GM12873 (cell line): ENCODE measurements around the gene PSMG3.

Source experiments
- TF ChIP-seq, protein P1 (sequence below): IDR thresholded peaks from 2 replicates; pipeline ENCODE4 v1.5.1; 2012; ENCODE audit warnings: low read depth, mild to moderate bottlenecking, moderate library complexity, low read length, control low read depth; ENCODE audit not compliant: insufficient read depth; ENCODE audit errors: missing control alignments

Gene PSMG3

DNA sequence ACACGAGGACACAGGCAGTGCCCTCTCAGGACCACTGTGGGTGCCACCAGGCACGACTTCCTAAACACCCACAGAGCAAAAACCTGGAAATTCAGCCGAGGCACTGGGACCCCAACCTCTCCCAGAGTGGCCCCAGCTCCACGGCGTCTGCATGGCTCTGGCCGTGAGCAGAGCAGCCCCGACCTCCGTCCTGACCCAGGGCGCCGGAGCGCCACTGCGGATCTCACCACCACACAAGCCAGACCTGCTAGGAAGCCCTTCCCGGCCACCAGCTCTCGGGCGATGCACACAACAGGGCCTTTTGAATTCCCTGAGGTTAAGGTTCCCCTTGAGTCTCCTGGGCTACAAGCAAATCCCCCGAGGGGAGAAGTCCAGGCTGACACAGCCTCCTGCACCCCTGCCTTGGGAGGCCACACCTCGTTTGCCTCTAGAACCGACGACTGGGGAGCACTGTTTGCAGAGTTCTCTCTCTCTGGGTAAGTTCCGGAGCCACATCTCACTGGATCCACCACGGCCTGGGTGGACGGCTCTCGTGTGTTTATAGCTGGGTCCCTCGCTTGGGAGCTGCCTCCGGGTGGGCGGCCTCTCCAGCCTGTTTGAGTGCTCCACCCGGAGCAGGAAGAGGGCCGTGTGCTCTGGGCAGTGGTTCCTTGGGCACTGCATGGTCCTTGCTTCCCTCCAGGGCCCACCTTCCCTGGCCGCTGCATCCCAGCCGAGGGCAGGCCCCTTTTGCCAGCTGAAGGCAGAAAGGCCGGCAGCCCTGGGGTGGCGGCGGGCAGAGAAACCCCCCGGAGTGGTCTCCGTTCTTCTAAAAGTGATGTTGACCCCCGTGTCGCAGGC, 15.5 kb upstream of the PSMG3 start:
- TF ChIP-seq, protein P1, sequence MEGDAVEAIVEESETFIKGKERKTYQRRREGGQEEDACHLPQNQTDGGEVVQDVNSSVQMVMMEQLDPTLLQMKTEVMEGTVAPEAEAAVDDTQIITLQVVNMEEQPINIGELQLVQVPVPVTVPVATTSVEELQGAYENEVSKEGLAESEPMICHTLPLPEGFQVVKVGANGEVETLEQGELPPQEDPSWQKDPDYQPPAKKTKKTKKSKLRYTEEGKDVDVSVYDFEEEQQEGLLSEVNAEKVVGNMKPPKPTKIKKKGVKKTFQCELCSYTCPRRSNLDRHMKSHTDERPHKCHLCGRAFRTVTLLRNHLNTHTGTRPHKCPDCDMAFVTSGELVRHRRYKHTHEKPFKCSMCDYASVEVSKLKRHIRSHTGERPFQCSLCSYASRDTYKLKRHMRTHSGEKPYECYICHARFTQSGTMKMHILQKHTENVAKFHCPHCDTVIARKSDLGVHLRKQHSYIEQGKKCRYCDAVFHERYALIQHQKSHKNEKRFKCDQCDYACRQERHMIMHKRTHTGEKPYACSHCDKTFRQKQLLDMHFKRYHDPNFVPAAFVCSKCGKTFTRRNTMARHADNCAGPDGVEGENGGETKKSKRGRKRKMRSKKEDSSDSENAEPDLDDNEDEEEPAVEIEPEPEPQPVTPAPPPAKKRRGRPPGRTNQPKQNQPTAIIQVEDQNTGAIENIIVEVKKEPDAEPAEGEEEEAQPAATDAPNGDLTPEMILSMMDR, result no peak

DNA sequence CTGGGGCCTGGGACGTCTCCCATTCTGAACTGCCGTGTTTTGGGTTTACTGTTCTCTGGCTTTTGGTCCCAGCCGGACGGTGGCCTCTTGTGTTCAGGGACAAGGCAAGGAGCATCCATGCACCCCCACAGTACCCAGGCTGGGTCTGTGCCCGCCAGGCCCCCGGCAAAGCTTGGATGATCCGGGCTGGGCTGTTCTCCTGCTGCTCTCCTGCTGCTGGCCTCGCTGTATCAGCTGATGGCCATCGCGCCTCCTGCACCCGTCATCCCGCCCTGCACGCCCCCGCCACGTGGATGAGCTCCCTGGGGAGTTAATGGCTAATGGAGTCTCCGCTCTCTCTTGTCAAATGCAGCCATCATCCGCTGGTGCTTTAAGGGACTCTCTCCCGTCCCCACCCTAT, 14.9 kb upstream of the PSMG3 start:
- TF ChIP-seq, protein P1, result no peak

DNA sequence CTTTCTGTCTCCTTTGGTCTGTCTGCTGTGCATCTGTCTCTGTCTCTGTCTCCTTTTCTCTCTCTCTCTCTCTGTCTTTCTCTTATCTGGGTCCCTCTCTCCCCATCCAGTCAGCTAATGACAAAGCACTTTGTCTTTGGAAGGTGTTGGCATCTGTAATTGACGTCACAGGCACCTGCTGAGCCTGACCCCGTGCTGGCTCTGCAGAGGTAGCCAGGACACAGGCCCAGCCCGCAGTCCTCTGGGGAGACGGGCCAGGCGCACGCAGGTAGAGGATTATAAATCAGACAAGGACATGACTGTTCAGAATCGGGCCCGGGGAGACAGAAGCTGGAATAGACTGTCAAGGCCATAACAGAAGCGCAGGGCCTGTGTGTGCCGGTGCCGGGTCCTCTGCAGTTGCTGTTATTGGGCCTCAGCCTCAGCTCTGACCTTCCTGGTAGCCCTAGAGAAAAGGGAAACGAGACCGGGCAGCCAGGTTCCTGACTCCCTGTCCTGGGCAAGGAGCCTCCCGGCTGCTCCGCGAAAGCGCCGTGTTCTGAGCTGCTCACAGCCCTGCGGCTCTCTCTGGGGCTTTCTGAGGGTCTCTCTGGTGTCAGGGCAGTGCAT, 10.7 kb upstream of the PSMG3 start:
- TF ChIP-seq, protein P1, result no peak

DNA sequence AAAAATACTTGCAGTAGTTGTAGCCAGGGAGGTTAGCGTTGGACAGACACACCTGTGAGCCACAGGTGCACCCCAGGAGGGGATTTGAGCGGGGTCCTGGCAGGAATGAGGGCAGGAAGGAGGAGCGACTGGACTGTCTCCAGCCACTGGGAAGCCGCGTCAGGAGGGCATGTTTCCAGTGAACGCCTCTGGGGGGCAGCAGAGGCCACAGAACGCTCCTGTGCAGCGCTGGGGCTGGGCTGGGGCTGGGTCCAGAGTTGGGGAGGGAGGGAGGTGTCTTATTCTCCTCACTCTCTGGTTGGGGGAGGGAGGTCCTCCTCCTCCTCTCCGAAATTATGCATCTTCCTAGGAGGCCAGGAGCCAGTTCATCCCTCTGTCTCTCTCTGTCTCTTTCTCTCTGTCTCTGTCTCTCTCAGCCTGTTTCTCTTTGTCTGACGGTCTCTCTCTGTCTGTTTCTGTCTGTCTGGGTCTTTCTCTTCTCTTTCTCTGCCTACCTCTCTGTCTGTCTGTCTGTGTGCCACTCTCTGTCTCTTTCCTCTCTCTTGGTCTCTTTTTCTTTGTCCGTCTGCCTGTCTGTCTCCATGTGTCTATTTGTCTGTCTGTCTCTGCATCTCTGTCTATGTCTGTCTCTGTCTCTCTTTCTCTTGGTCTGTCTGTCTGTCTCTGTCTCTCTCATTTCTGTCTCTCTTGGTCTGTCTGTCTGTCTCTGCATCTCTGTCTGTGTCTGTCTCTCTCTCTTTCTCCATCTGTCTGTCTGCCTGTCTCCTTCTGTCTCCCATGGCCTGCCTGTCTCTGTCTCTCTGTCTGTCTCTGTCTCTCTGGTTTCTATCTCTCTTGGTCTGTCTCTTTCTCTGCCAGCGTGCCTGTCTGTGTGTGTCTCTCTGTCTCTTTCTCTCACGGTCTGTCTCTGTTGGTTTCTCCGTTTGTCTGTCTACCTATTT, 9.9 kb upstream of the PSMG3 start:
- TF ChIP-seq, protein P1, result peak; percentile 93

DNA sequence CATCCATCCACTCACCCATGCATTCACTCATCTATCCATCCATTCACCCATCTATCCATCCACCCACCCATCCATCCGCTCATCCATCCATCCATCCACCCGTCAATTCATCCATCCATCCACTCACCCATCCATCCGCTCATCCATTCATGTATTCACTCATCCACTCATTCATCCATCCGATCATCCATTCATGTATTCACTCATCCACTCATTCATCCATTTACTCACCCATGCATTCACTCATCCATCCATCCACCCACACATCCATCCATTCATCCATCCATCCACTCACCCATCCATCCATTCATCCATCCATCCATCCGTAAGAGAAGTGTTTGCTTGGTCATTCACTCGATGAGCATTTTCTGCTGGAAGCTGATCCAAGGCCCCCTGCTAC, 8.7 kb upstream of the PSMG3 start:
- TF ChIP-seq, protein P1, result no peak

DNA sequence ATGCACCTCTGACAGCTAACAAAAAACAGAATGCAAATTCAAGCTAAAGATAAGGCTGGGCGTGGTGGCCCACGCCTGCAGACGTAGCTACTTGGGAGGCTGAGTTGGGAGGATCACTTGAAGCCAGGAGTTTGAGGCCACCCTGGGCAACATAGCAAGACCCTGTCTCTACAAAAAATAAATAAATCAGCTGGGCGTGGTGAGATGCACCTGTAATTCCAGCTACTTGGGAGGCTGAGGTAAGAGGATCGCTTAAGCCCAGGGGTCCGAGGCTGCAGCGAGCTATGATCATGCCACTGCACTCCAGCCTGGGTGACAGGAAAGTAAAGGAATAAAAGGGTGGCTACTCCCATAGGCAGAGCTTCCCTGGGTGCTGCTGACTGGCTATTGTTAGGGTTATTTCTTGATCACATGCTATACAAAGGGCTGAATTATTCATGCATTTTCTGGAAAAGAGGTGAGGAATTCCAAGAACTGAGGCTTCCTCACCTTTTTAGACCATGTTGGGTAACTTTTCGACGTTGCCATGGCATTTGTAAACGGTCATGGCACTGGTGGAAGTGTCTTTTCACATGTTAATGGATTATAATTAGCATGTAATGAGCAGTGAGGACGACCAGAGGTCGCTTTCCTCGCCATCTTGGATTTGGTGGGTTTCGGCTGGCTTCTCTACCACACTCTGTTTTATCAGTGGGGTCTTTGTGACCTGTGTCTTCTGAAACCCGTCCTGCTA, 6.9 kb upstream of the PSMG3 start:
- TF ChIP-seq, protein P1, result no peak
